ENCODE data around the gene KAZN. TPM values are rescaled to one million over a fixed set of nuclear protein-coding genes. Genes with fewer than 3 reads are reported as not detected.
A peak's percentile ranks its signal among the peaks of the same experiment; 100 is the strongest.

The KAZN gene
- total RNA-seq, 1 donor from 2014 or later, result 0.51 TPM

DNA sequence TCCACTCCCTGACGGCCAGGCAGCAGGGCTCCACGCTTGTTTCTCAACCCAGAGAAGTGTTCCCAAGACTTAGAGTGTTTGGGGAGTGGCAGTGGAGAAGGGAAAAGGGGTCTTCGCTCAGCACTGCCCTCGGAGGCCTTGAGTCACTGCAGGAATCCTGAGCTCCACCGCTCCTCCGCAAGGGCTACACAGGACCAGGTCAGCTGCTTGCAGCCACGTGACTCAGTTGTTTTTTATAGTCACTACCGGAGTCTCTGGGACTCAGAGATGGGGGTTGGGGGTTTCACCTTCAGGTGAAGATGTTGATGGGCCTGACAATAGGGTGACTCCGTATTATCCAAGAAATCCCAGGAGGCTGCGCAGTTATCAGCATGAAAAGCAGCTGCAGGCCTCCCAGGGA, 478.9 kb downstream of the KAZN start:
- no peak for DNase-seq (ENCODE audit: low read depth in 2 of 2)

DNA sequence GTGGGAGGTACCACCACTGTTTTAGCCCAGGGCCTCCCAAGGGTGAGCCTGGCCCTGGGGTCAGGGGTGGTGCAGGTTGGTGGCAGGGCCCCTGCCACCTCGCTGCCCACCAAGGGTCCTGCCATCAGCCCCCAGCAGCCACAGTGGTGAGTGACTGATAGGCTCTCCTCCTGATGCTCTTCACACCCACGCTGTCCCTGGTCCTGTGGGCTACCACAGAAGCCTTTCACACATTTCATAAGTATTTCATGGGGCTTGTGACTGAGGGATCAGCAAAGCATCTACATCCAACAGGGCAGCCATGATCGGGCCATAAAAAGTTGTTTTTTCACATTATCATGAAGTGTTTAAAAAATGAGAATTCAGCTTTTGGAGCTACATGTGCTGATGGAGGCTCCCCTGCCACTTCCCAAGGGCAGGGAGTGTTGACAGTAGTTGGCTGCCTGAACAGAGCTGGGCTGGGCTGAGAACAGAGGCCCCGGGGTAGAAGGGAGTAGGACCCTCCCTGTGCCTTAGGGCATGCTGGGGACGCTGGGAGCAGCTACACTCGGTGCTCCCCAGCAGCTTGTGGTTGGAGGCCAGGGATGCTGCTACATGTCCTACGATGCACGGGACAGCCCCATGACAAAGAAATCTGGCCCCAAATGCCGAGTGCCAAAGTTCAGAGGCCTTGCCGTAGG, 482.0 kb downstream of the KAZN start:
- no peak for DNase-seq (ENCODE audit: low read depth in 2 of 2)

DNA sequence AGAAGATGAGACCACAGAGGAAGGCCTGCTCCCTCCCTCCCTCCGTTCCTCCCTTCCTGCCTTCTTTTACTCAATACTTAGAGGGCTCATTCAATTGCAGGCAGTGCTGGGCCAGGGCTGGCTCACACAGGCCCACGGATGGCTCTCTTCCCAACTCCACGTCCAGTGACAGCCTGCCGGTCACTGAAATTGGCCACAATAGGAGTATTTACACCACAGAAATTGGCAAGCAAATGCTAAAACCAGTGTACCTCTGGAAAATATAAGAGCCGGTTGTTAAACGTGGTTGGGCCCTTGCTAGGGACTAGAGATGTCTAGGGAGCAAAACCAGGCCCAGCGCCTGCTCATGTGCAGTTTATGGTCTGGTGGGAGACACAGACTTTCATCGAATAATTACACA, 482.6 kb downstream of the KAZN start:
- DNase-seq (ENCODE audit: low read depth in 2 of 2), result no peak

DNA sequence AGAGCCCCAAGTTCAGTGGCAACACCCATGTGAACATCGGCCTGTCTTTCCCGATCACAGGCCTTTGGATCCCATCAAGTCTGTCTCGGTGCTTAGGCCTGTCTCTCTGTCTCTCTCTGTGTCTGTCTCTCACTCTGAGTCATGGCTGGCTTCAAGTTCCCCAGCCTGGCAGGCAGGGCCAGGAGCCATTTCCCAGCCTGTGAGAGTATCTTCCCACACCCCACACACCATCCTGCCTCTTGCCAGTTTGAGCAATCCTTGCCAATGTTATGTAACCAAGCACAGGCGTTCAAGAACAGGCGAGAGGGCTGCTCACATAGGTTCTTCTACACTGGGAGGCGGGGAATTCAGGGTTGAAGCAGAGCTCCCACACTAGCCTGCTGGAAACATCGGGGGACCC, 485.1 kb downstream of the KAZN start:
- no peak for DNase-seq (ENCODE audit: low read depth in 2 of 2)

DNA sequence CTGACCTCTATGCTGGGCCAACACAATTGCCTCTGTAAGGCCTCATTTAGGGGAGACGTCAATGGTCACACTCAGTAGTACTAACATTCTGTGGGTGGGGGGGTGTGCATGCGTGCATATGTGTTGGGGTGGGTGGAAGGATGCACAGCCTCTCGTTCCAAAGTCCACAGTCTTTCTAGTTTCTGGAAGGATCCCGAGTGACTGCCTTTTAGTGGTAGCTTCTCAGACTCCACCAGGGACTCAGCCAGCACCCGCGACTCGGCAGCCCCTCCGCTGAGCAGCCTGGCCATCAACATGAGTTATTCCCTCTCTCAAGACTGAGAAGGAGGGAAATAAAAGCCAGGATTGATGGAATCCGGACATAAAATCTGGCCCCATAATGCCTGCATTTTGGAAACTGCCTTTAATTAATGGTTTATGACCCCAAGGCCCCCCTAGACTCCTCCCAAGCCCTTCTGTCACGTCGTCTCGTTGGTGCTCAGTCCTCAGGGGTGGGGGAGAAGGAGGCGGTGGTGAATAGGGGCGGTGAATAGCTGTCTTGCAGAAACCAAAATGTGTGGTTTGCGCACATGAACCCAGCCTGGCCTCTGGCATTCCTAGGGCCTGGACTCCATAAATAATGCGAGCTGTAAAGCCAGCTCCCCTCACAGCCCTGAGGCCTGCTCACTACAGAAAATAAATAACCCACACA, 489.9 kb downstream of the KAZN start:
- DNase-seq (ENCODE audit: low read depth in 2 of 2), result no peak

DNA sequence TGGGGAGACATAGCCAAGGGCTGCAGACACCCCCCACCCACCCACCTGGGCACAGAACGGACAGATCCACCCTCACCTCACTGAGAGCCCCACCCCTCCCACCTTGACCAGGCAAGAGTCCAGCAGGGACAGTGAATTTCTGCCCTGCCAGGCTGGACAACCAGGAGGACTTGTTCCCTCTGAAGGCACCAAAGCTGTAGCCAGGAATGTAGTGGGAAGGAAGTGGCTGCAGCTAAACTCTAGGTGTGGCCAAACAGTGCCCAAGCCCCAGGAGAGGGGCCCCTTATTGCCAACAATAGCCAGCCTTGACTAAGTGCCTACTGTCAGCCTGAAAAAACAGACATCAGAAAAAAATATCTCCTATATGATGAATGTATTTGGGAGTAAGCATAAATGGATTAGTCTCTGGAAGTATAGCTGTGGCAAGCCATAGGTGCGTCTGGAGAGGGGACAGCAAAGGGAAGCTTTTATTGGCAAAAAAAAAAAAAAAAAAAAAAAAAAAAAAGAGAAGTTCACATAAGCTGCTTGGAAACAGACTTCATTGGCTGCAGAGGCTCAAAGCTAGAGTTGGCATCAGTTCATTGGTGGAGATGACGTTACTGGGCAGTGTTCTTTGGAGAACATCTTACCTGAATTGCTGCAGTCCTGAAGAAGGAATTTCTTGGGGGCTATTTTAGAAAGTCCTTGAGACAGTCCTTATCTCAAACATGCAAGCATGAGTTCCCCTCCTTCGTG, 490.9 kb downstream of the KAZN start:
- peak in 1 of 2 donors; percentile 52 for DNase-seq (ENCODE audit: low read depth in 2 of 2)

DNA sequence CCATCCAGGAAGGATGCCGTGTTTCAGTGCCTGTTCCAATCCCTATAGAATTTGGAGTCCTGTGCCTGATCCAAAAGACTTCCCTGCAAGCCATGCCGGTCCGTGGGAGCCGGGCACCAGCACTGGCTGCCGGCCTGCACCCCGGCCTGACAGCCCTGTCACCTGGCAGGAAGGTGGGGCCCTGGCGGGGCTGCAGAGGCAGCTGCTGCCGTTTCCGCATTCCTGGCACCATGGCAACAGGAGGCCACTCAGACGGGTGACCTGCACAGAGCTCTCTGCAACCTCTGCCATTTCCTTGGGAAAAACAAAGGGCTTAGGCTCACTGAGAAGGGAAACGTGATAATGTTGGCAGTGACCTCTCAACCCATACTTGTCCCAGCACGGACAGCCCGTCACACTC, 491.9 kb downstream of the KAZN start:
- DNase-seq (ENCODE audit: low read depth in 2 of 2), result peak; percentile 60 to 85

DNA sequence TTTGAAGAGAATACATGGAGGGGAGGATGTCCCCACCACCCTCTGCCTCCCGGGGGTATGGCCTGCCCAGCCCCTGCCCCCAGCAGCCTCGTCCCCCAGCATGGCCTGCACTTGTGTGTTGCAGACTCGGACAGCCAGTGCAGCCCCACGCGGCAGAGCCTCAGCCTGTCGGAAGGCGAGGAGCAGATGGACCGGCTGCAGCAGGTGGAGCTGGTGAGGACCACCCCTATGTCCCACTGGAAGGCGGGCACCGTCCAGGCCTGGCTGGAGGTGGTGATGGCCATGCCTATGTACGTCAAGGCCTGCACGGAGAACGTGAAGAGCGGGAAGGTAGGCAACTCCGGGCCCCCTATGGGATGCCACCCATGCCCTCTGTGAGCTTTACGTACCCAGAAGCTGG, 495.6 kb downstream of the KAZN start:
- DNase-seq (ENCODE audit: low read depth in 2 of 2), result no peak

DNA sequence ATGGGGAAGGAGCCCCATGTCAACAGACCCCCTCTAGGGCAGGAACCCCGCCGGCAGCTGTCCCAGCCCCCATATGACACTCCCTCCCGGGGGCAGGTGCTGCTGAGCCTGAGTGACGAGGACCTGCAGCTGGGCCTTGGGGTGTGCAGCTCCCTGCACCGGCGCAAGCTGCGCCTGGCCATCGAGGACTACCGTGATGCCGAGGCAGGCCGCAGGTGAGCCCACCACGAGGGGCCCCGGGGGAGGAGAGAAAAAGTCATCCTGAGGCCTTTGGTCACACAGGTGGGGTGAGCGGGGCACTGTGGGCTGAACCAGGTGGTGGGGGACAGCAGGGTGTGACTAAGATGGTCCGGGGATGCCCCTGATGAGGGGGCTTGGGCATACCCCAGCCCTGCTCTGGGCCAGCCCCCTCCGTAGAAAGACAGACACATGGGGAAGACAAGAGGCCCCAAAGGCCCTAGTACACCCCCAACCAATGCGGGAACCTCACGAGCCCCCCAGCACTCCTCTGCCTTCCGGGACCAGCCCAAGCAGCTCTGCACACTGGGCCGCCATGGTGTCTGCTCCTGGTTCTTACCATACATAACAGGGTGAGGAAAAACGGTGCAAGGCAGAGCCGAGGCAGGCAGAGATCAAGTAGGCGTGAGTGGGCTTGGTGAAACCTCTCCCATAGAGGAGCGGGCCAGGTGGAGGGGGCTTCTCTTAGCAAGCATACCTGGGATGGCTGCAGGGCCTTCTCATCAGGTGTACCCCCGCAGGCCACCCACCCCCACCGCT, 496.4 kb downstream of the KAZN start:
- DNase-seq (ENCODE audit: low read depth in 2 of 2), result no peak

DNA sequence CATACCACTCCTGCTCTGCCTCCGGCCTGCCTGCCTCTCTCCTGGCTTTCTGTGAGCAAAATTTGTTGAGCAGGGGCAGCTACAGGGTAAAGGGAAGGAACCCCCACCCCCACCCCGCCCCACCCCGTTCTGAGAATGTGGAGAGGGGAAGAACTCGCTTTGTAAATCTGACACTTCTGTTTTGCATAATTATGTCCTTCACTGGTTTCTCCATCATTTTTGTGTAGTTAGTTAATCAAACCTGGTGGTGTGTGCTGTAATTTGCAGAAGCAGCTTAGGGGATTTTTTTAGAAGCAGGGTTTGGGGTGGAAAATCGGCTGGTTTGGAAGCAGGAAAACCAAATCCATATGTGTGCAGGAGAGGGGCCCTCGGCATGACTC, 497.0 kb downstream of the KAZN start:
- DNase-seq (ENCODE audit: low read depth in 2 of 2), result no peak

DNA sequence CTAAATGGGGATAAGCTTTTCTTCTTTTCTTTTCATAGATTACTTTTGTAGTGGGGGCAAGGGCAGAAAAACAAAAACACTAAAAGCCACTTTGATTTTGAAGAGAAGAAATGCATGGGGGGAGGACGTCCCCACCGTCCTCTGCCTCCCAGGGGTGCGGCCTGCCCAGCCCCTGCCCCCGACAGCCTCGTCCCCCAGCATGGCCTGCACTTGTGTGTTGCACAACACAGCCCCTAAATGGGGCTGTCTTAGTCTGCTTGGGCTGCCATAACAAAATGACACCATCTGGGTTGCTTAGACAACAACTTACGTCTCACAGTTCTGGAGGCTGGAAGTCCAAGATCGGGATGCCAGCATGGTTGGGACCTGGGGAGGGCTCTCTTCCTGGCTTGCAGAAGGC, 497.8 kb downstream of the KAZN start:
- DNase-seq (ENCODE audit: low read depth in 2 of 2), result no peak

DNA sequence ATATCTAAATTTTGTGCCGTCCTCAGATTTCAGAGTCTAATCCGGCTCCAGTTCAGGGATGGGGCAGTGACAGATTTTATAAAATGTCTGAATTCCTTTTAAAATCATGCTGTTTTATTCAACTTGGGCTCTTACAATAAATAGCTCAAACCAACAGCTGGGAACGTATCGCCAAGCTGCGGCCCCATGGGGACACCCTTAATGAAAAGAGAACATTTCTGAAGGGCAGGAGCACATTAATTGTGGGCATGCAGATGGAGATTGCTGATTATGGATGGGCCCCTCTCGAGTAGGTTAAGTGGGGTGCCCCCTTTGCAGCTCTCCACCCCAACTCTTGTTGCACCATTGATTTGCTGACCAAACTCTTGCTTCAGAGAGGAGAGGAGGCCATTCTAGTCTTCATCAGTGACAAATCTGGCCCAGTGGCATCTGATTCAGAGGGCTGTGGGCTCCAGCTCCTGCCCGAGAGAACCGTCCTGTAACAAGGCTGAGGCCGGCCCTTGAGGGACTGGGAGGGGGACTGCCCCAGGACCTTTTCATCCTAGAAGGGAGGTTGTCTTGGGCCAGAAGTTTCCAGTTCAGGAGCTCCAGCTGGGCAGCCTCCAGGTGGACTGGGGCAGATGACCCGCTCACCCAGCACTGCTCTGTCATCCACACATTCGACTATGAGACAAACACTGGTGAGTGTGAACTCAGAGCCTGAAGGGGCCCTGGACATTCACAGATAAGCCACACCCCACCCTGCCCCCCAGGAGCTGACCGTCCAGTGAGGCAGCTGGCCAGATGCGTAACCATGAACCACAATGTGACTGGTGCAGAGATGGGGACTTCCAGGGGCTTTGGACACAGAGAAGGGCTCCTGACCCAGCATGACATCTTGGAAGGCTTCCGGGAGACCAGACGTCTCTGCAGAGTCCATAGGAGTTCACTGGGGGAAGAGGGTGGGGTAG, 500.0 kb downstream of the KAZN start:
- no peak for DNase-seq (ENCODE audit: low read depth in 2 of 2)

DNA sequence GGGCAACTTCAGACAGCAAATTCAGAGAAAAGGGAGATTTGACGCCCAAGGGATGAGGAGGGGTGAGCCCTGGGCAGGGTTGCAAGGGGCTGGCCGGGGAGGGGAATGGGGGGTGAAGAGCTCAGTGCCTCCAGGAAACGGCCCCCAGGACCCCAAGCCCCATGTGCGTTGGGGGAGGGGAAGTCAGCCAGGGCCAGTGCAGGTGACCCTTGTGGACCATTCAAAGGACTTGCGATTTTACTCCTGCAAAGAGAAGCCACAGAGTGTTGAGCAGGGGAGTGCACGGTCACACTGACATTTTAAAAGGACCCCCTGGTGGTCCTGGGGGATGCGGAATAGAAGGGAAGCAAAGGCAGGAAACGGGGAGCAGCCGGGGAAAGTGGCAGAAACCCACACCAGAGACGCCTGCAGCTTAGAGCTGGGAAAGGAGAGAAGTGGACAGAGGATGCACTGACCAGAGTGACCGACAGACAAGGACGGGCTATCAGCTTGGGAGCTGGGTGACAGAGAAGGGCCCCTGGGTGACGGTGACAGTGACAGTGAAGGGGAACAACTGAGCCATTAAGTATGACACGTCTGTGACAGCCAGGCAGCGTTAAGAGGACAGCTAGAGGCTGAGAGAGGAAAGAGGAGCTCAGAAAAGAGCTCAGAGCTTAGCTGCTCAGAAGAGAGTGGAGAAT, 501.1 kb downstream of the KAZN start:
- DNase-seq (ENCODE audit: low read depth in 2 of 2), result no peak

DNA sequence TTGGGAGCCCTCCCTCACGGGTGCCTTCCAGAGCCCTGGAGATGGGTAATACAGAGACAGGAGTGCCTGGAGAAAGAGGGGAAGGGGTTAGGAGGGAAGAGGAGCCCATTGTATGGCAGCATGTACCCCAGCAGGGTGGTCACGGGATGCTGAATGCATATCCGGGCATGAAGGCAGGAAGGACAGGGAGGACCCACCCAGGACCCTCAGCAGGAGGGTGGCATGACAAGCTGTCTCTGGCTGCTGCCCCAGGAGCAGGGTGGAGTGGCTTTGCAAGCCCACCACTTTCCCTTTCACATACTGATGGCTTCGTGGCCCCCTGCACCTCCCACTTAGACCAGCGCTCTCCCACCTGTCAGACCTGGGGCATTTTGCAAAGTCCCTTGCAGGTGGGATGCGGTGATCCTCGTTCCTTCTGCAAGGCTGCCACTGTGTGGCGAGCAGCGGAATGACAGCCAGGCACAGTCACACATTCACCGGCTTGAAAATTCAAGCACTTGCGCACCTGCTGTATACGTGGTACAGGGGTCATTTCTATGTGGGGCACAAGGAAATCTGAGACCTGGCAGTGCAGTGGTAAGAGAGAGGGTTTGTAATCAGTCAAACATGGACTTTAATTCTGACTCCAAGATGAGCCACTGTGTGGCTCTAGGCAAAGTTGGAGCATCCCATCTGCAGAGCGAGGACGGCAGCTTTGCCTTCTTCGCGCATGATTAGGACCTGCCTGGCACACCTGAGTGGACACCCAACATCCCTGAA, 501.8 kb downstream of the KAZN start:
- peak; percentile 35 to 56 for DNase-seq (ENCODE audit: low read depth in 2 of 2)

DNA sequence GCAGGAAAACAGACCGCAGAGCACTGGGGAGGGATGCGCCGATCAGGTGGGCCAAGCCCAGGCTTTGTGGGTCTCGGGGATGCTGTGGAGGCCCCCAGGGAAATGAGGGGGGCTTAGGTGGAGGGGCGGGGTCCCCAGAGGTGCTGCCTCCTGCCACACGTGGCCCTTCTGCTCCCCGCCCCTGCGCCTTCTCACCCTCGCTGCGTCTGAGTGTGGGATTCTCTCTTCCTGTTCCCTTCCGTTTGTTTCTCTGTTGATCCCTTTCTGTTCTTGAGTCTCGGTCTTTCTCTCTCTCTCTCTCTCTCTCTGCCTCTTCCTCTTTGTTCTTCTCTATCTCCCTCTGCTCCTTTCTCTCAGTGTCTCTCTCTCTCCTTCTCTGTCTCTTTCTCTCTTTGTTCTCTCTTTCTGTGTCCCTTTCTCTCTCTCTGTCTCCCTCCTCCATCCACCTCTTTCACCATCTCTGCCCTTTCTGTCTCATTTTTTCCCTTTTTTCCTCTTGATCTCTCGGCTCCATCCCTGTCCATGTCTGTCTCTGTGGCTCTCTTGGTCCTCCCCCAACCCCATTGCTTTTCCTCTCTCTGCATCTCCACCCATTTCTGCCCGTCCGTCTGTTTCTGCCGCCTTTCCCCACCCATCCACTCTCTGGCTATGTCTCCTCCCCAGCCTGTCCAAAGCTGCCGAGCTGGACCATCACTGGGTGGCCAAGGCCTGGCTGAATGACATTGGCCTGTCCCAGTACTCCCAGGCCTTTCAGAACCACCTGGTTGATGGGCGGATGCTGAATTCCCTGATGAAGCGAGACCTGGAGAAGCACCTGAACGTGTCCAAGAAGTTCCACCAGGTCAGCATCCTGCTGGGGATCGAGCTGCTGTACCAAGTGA, 502.6 kb downstream of the KAZN start:
- no peak for DNase-seq (ENCODE audit: low read depth in 2 of 2)

DNA sequence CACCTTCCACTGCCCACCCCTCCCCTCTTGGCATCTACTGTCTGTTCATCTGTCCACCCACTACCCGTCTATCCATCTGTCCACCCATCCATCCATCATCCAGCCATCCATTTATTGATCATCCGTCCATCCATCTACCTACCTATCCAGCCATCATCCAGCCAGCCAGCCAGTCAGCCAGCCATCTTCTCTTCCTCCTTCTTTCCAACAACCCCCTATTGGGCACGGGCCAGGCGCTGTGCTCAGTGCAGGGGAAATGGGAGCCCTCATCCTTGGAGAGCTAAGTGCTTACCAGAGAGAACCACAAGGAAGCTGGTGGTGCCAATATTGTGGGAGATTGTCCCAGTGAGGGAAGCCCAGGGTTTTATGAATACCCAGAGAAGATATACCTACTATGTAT, 503.3 kb downstream of the KAZN start:
- no peak for DNase-seq (ENCODE audit: low read depth in 2 of 2)

DNA sequence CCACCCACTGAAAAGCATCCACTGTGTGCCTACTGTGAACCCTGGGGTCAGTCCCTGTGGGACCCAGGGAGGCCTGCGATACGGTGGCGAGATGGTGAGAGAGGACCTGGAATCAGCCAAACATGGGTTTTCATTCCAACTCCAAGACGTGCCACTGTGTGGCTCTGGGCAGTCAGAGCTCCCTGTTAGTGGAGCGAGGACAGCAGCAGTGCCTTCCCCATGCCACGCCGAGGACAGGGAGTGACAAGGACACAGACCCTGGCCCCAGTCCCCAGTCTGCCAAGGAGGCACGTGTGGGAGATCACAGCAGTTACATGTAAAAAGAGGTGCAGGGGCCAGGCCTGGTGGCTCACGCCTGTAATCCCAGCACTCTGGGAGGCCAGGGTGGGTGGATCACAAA, 504.2 kb downstream of the KAZN start:
- DNase-seq (ENCODE audit: low read depth in 2 of 2), result no peak

DNA sequence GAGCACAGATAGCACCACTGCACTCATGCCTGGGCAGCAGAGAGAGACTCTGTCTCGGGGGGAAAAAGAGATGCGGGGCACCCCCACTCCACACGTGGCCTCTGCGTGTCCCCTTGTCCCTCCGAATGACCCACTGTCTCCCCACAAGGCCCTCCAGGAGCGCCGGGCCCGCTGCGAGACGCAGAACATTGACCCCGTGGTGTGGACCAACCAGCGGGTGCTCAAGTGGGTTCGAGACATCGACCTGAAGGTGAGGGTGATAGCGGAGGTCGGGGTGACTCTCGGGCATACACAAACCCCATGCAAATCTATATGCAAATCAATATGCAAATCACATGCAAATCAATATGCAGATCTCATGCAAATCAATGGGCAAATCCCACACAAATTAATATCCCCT, 504.7 kb downstream of the KAZN start:
- DNase-seq (ENCODE audit: low read depth in 2 of 2), result no peak

DNA sequence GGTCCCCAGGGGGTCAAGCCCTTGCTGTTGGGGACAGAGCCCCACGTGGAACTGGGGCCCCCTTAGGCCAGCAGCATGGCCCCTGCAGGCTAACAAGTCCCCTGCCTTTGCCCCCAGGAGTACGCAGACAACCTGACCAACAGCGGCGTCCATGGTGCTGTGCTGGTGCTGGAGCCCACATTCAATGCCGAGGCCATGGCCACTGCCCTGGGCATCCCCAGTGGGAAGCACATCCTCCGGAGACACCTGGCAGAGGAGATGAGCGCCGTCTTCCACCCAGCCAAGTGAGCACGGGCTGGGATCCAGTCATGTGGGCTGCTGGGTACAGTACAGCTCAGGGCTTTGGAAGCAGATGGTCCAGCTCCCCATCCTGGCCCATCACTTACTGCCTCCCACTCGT, 505.4 kb downstream of the KAZN start:
- no peak for DNase-seq (ENCODE audit: low read depth in 2 of 2)
